Fibroblast of skin of back (primary cell): Measurements from ENCODE around the gene BRINP1. TPM values are rescaled to one million over a fixed set of nuclear protein-coding genes. Genes with fewer than 3 reads are reported as not detected.

Source experiments
- DNase-seq: peaks from one replicate; pipeline ENCODE4 v3.0.0-alpha.2; 2013
- polyA plus RNA-seq, 2 experiments: library from polyadenylated mRNA; unstranded; fragments of 120-200 nt; gene quantifications; one replicate each; pipeline ENCODE4 v1.2.1, GENCODE V29; 2013; ENCODE audit not compliant: insufficient read length in 2 of 2

BRINP1 gene
- not detected for polyA plus RNA-seq (2013, experiment 1 of 2; ENCODE audit: insufficient read length)
- 0.05 TPM for polyA plus RNA-seq (2013, experiment 2 of 2; ENCODE audit: insufficient read length)

GRCh38 chr9:119368681-119369581 lies at the start of gene BRINP1:
Gene BRINP1, minus strand, starts transcription at chr9:119369435. Its CDS starts 56,080 bp downstream, at chr9:119313355.
- peak; percentile 41 for DNase-seq

- no peak for DNase-seq
Measured at GRCh38 chr9:119418721-119419120, 49.5 kb upstream of the BRINP1 start.

GRCh38 chr9:119416793-119417192 lies 47.6 kb upstream of the BRINP1 start:
- DNase-seq, result no peak

GRCh38 chr9:119412399-119412798 lies 43.2 kb upstream of the BRINP1 start:
- no peak for DNase-seq

GRCh38 chr9:119409552-119409951 lies 40.3 kb upstream of the BRINP1 start:
- DNase-seq, result no peak

GRCh38 chr9:119400606-119401005 lies 31.4 kb upstream of the BRINP1 start:
- DNase-seq, result no peak

- DNase-seq, result no peak
Measured at GRCh38 chr9:119398350-119398749, 29.1 kb upstream of the BRINP1 start.

- no peak for DNase-seq
Measured at GRCh38 chr9:119391878-119392277, 22.6 kb upstream of the BRINP1 start.

GRCh38 chr9:119375892-119376291 lies 6.7 kb upstream of the BRINP1 start:
- DNase-seq, result peak; percentile 18

- no peak for DNase-seq
Measured at GRCh38 chr9:119372951-119373350, 3.7 kb upstream of the BRINP1 start.

GRCh38 chr9:119370816-119371215 lies 1.6 kb upstream of the BRINP1 start:
- peak; percentile 40 for DNase-seq

GRCh38 chr9:119369680-119370366 lies 588 bp upstream of the BRINP1 start:
- DNase-seq, result no peak

GRCh38 chr9:119368179-119368578 lies 1.1 kb downstream of the BRINP1 start:
- no peak for DNase-seq

- DNase-seq, result no peak
Measured at GRCh38 chr9:119367683-119368075, 1.6 kb downstream of the BRINP1 start.

GRCh38 chr9:119366909-119367682 lies 2.1 kb downstream of the BRINP1 start:
- DNase-seq, result no peak

GRCh38 chr9:119365291-119366027 lies 3.8 kb downstream of the BRINP1 start:
- peak; percentile 24 for DNase-seq

- no peak for DNase-seq
Measured at GRCh38 chr9:119360237-119360636, 9.0 kb downstream of the BRINP1 start.

GRCh38 chr9:119357336-119358096 lies 11.7 kb downstream of the BRINP1 start:
- no peak for DNase-seq

GRCh38 chr9:119349351-119349825 lies 19.8 kb downstream of the BRINP1 start:
- no peak for DNase-seq

- no peak for DNase-seq
Measured at GRCh38 chr9:119343059-119343990, 25.9 kb downstream of the BRINP1 start.
